ENCODE measurements around the gene RRN3. TPM values are rescaled to one million over a fixed set of nuclear protein-coding genes. Genes with fewer than 3 reads are reported as not detected.
"Not testable (repeated sequence)": the region's sequence is repeated elsewhere in the genome, so short reads cannot be mapped to it uniquely, and the experiment has no call there.

RRN3 gene, protein sequence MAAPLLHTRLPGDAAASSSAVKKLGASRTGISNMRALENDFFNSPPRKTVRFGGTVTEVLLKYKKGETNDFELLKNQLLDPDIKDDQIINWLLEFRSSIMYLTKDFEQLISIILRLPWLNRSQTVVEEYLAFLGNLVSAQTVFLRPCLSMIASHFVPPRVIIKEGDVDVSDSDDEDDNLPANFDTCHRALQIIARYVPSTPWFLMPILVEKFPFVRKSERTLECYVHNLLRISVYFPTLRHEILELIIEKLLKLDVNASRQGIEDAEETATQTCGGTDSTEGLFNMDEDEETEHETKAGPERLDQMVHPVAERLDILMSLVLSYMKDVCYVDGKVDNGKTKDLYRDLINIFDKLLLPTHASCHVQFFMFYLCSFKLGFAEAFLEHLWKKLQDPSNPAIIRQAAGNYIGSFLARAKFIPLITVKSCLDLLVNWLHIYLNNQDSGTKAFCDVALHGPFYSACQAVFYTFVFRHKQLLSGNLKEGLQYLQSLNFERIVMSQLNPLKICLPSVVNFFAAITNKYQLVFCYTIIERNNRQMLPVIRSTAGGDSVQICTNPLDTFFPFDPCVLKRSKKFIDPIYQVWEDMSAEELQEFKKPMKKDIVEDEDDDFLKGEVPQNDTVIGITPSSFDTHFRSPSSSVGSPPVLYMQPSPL
- 10 to 100 TPM; 42.6 to 61.6 TPM for total RNA-seq

DNA sequence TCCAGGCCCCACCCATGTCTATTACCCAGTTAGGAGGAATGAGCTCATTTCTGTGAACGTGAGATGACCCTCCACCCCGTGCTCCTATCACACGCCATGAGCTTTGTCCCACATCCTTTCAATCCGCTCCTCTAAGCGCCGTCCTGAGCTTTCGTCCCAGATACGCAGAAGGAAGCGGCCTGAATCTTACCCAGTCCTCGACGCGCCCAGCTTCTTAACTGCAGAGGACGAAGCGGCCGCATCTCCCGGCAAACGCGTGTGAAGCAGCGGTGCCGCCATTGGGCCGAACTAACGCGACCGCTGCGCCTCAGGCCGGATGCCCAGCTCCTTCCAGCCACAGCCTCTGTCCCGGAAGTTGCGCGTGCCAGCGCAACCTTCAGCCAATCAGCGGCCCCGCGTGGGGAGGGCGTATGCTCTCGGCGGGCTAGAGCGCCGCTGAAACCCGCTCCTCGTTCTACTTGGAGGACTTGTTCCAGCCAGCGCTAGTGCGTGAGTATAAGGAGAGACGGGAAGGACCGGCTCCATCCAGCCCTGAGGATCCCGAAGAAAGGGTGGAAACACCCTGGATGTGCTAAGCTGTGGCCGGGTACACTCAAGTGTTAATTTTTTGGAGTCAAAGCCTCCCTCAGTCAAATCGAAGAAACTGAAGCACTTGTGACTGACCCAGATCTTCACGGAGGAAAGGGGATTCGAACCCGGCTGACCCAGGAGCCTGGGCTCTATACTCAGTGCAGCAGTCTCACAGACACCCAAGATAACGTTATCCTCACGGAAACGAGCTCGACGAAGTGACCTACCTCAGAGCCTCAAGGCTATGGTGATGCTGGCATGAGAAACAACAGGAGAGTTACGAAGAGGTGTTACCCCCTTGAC lies at the start of gene RRN3:
Gene RRN3 (minus strand): TSS at position 318 of the 873 bp plus-strand sequence. CDS start 39 bp downstream, at position 279.
- ATAC-seq: peak; percentile 100
- H3K27me3 Mint-ChIP-seq, H3K9me3 Mint-ChIP-seq: not testable (repeated sequence)
- peaks cover 16 to 18% of the 10 kb centered on the region in 2 donors for H3K4me1 Mint-ChIP-seq (ENCODE audit: low read depth in 2 of 2)
- H3K36me3 Mint-ChIP-seq: peaks cover 17% of the 10 kb centered on the region
- peak within 1 kb of the TSS; percentile 96 to 98 for H3K27ac Mint-ChIP-seq
- H3K4me3 Mint-ChIP-seq: peak within 1 kb of the TSS; percentile 98
- DNase-seq (ENCODE audit: low spot score): peak; percentile 94

DNA sequence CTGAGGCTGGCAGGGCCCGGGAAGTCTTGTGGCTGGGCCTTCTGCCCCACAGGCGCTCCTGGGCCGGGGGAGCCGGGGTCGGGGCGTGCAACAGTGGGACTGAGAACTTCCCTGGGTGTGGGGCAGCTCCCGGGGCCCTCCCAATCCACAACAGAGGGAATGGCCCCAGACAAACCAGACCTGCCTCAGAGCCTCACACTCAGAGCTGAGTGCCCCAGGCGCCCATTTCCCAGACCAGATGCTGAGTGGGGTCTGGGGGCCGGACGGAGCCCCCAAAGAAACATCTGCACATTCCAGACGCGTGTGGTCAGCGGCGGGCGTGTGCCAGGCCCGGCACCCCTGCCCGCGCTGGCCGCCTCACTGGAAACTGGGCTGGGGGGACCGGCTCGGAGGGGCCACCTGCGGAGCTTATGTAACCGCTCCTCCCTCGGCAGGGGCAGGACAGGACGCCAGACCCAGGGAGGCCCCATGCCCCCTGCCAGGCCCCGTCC lies 49.6 kb upstream of the RRN3 start:
- not testable (repeated sequence) for H3K9me3 Mint-ChIP-seq; H3K27ac Mint-ChIP-seq; DNase-seq (ENCODE audit: low spot score); H3K4me3 Mint-ChIP-seq; H3K36me3 Mint-ChIP-seq; H3K4me1 Mint-ChIP-seq (ENCODE audit: low read depth in 2 of 2); ATAC-seq; H3K27me3 Mint-ChIP-seq

DNA sequence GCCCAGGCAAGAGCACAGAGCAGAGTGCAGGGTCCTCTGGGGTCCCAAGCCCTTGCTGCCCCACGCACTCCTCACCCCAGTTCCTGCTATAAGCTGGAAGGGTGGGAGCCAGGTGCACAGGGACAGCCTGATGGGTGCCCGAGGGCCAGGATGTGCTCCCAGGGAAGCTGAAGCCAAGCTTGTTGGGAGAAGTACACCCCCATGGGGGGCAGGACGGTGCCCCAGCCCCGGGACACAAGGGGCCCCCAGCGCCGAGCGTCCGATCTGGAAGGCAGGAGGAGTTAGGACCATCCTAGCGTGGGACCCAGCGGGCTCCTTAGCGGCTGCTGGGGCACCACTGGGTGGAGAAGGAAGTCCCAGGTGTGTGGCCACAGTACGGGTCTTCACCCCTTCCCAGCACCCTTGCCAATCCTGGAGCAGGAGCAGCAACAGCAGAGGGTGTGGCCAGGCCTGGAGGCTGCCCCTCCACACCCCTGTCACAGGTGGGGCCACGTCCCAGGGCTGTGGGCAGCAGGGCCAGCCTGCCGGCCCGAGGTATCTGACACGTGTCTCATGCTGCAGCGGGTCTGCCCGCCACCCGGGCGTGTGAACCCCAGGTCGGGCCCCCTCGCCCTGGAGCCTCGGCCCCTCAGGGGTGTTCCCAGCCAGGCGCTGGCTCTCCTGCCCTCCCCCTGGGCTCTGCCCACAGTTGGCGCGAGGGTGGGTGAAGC lies 49.0 kb upstream of the RRN3 start:
- H3K27ac Mint-ChIP-seq; H3K4me1 Mint-ChIP-seq (ENCODE audit: low read depth in 2 of 2); H3K27me3 Mint-ChIP-seq; ATAC-seq; H3K9me3 Mint-ChIP-seq; H3K36me3 Mint-ChIP-seq; H3K4me3 Mint-ChIP-seq; DNase-seq (ENCODE audit: low spot score): not testable (repeated sequence)

DNA sequence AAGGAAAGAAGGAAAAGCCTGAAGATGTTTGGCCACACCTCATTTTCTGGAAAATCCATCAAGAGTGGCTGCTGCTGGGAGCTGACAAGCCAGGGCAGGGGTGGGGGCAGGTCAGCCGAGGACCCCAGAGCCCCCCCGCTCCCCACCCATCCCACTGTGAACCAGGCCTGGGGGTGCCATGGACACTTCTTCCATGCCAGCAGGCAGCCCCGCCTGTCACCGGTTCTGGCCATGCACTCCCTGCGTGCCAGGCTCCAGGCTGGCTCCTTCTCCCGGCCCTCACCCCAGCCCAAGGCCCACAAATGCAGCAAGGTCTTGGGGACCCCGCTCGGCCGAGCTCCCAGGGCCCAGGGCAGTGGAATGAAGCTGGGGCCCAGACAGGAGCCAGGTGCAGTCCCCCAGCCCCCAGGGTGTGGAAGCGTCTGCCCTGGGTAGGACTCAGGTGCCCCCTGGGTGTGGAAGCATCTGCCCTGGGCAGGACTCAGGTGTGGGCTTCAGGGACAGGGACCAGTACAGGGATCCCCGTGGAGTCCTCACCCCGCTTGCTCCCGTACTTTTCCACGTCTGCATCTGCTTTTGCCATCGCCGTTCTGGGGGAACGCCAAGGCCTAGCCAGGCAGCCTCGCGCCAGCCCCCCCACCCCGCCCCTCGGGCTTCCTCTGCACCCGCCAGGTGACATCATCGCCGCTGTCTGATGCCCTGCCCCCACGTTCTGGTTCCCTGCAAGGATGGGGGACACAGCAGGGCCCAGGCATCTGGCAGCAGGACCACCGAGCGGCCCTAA lies 48.2 kb upstream of the RRN3 start:
- not testable (repeated sequence) for H3K27ac Mint-ChIP-seq; ATAC-seq; H3K4me3 Mint-ChIP-seq; H3K36me3 Mint-ChIP-seq; H3K9me3 Mint-ChIP-seq; DNase-seq (ENCODE audit: low spot score); H3K27me3 Mint-ChIP-seq; H3K4me1 Mint-ChIP-seq (ENCODE audit: low read depth in 2 of 2)

DNA sequence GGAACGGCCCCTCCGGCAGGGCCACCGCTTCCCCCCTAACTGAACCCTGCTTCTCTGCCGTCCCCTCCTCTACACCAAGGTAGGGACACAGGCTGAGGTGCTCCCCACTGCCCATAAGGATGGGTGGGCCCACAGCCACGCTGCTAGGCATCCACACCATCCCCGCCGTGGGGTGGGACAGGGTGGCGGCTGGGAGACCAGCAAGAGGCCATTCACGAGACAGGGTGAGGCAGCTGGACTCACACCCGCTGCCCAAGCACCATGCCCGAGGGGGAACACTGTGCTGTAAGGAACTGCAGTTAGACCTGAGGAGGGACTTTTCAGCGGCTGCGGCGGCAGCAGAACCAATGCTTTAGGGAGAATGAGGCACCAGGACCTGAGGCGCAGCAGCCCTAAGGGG lies 47.5 kb upstream of the RRN3 start:
- Mint-ChIP-seq H3K4me3 (no peak overlapping the region), H3K9me3 (no peaks in the 10 kb centered on the region), H3K4me1 (ENCODE audit: low read depth in 2 of 2) (peaks cover 0 to 8% of the 10 kb centered on the region in 2 donors), H3K27ac (no peak overlapping the region), H3K36me3 (no peaks in the 10 kb centered on the region), H3K27me3 (no peaks in the 10 kb centered on the region)
- DNase-seq (ENCODE audit: low spot score): no peak
- ATAC-seq: no peak

DNA sequence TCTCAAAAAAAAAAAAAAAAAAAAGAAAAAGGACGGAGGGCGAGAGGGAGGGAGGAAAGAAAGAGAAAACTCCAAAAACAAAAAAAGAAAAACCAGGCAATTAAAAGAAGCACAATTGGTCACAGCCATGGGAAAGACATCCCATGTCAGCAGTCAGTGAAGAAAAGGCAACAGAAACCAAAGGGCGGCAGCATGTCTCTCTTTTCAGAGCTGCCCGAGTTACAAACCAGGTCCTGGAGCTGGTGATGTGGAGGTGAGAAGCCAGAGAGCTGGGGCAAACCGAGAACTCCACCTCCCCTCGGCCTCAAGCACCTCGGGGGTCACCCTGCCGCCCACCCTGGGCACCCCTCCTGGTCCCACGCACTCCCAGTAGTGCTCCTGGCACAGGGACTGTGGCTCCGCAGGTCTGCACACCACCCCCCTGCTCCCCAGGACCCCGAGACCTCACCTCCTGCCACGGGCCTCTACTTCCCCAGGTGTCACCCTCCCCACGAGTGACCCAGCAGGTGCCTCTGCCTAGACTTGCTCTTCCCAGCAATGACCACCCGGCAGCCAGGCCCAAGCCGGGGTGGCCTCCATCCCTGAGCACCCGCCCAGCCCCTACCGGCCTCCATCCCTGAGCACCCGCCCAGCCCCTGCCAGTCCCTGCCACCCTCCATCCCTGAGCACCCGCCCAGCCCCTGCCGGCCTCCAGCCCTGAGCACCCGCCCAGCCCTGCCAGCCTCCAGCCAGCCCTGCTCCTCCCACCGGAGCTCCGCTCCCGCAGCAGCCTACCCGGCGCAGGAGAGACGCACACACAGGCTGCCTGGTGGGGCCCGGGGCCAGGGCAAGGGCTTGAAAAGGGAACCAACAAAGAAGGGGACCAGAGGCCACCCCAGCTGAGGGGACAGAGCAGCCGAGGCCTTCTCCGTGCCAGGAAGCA lies 46.6 kb upstream of the RRN3 start:
- not testable (repeated sequence) for H3K4me1 Mint-ChIP-seq (ENCODE audit: low read depth in 2 of 2); H3K27ac Mint-ChIP-seq; DNase-seq (ENCODE audit: low spot score); H3K4me3 Mint-ChIP-seq; H3K9me3 Mint-ChIP-seq; H3K27me3 Mint-ChIP-seq; H3K36me3 Mint-ChIP-seq
- ATAC-seq: peak; percentile 37 to 47

DNA sequence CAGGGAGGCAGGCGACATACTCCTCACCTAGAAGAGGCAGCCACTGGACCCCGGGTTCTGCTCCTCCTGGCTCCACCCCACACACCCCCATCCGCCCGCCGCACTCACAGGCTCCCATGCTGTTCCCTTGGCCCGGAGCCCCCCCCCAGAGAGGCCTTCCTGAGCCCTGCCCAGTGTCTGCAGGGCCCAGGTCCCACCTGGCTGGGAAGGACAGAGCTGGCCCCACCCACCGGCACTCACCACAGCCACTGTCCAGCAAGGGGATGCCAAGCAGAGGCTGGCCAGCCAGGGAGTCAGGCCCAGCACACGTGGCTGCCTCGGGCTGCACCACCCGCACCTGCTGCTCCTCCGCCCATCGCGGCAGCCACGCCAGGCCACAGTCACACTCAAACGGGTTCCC lies 43.4 kb upstream of the RRN3 start:
- DNase-seq (ENCODE audit: low spot score); ATAC-seq; H3K4me3 Mint-ChIP-seq; H3K27me3 Mint-ChIP-seq; H3K27ac Mint-ChIP-seq; H3K4me1 Mint-ChIP-seq (ENCODE audit: low read depth in 2 of 2); H3K36me3 Mint-ChIP-seq; H3K9me3 Mint-ChIP-seq: not testable (repeated sequence)

DNA sequence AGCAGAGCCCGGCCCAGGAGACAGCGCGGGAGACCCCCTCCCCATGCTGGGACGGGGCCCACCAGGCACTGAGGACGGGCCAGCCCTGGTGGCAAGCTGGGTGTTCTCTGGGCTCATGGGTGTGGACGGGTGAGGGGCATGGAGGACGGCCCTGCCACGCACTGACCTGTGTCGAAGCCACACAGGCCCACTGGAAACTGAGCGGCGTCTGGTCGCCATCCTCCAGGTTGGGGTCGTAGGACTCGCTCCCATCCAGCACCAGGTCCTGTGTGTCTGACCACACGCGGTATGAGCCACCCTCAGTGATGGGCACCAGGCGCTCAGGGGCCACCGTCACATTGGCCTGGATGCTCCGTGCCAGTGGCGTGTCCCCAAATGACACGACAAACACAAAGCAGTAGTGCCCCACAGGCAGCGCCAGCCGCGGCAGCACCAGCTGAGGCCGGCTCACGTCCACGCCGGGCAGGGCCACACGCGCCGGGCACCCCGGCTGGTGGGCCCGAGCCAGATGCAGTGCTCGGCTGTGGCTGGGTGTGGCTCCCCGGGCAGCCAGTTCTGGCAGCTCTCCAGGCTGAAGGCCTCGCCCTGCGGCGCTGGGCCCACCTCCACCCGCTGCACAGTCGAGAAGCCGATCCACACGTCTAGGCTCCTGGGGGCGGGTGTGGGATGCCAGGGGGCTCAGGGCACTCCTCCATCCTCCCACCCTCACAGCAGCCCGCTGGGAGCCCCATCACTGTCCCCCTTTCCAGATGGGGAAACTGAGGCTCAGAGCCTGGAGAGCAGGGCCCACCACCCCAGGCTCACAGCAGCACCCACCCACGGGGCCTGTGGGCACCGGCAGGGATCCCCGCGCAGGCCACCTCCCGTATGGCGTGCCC lies 41.6 kb upstream of the RRN3 start:
- peak; percentile 43 to 44 for ATAC-seq
- H3K4me1 Mint-ChIP-seq (ENCODE audit: low read depth in 2 of 2); H3K9me3 Mint-ChIP-seq; DNase-seq (ENCODE audit: low spot score); H3K36me3 Mint-ChIP-seq; H3K27me3 Mint-ChIP-seq; H3K4me3 Mint-ChIP-seq; H3K27ac Mint-ChIP-seq: not testable (repeated sequence)

DNA sequence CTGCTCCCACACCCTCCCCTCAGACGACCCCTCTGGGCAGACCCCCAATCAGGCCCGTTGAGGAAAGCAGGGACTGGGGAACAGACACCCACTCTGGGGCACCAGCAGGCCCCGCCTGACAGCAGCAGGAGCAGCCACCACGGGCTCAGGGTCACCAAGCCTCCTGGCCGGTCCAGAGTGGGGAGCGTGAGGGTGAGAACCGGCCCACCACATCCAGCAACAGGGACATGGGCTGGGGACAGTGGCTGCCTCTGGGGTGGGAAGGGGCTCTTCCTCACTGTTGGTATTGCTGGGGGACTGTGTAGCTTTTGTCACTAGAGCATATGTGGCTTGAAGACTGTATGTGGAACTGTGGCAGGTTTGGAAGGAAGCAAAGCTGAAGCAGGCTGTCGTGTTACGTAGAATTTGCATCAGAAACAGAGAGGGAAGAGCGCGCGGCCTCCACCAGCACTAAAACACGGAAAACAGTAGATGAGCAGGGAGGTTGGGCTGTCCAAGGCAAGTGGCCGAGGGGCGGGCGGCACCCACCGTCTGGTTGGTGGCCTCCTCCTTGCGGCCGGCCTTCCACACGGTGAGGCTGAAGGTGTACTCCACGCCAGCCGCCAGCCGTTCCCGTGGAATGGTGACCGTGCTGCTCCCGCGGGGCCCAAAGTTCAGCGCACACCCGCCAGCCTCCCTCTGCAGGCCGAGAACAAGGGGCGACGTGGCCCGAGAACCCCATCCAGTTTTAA lies 40.8 kb upstream of the RRN3 start:
- H3K4me1 Mint-ChIP-seq (ENCODE audit: low read depth in 2 of 2); H3K9me3 Mint-ChIP-seq; ATAC-seq; H3K4me3 Mint-ChIP-seq; H3K36me3 Mint-ChIP-seq; DNase-seq (ENCODE audit: low spot score); H3K27me3 Mint-ChIP-seq; H3K27ac Mint-ChIP-seq: not testable (repeated sequence)

DNA sequence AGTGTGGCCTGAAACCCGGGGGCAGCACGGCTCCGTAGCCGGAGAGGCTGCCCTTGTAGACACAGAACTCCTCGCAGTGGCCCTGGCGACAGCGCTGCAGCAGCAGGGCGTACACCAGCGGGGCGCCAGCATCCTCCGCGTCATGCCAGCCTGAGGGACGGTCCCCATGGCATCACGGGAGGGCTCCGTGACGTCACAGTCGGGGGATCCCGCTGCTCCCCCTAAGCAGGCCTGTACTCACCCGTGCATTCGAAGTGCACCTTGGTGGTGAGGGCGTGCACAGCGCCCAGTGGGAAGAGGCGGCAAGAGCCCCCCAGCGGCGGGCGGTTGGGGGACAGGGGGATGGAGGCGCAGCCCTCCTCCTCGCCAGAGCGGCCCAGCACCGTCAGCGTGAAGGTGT lies 39.5 kb upstream of the RRN3 start:
- DNase-seq (ENCODE audit: low spot score); ATAC-seq; H3K4me3 Mint-ChIP-seq: not testable (repeated sequence)

More for the DNA sequence above, 39.5 kb upstream of the RRN3 start:
- H3K27me3 Mint-ChIP-seq; H3K27ac Mint-ChIP-seq; H3K9me3 Mint-ChIP-seq; H3K4me1 Mint-ChIP-seq (ENCODE audit: low read depth in 2 of 2); H3K36me3 Mint-ChIP-seq: not testable (repeated sequence)

All from natural killer cell treated with Interleukin-12 subunit alpha and Interleukin-12 subunit beta and Interleukin-15 and Interleukin-18, amount 100 ng/mL, for 72 hours (primary cell).